GM18861 (cell line): ENCODE results near the gene MFSD6.

Experiments
- ATAC-seq: cut with Tn5 transposase; IDR thresholded peaks from one replicate; pipeline ENCODE4 v1.9.1; 2021; ENCODE audit not compliant: unreplicated experiment

MFSD6 gene

GRCh38 chr2:190435031-190435670 is 27.0 kb downstream of the MFSD6 start:
- no peak for ATAC-seq

- no peak for ATAC-seq
Observed at GRCh38 chr2:190436557-190436956, 28.4 kb downstream of the MFSD6 start.

- no peak for ATAC-seq
Observed at GRCh38 chr2:190440113-190440512, 32.0 kb downstream of the MFSD6 start.

- no peak for ATAC-seq
Observed at GRCh38 chr2:190441564-190441963, 33.4 kb downstream of the MFSD6 start.

GRCh38 chr2:190443055-190443454 is 34.9 kb downstream of the MFSD6 start:
- ATAC-seq = no peak

- no peak for ATAC-seq
Observed at GRCh38 chr2:190443778-190444481, 35.8 kb downstream of the MFSD6 start.

- no peak for ATAC-seq
Observed at GRCh38 chr2:190444976-190445375, 36.8 kb downstream of the MFSD6 start.

GRCh38 chr2:190446193-190446592 is 38.0 kb downstream of the MFSD6 start:
- no peak for ATAC-seq

- no peak for ATAC-seq
Observed at GRCh38 chr2:190446750-190447516, 38.8 kb downstream of the MFSD6 start.

GRCh38 chr2:190447766-190448165 is 39.6 kb downstream of the MFSD6 start:
- ATAC-seq = no peak

GRCh38 chr2:190449925-190450324 is 41.8 kb downstream of the MFSD6 start:
- no peak for ATAC-seq

- no peak for ATAC-seq
Observed at GRCh38 chr2:190450363-190450762, 42.2 kb downstream of the MFSD6 start.

GRCh38 chr2:190451561-190452176 is 43.5 kb downstream of the MFSD6 start:
- ATAC-seq = no peak

GRCh38 chr2:190452433-190452832 is 44.3 kb downstream of the MFSD6 start:
- ATAC-seq = no peak

GRCh38 chr2:190454795-190455194 is 46.6 kb downstream of the MFSD6 start:
- ATAC-seq = no peak

- ATAC-seq = no peak
Observed at GRCh38 chr2:190455358-190456095, 47.4 kb downstream of the MFSD6 start.

GRCh38 chr2:190456833-190457232 is 48.7 kb downstream of the MFSD6 start:
- no peak for ATAC-seq

- no peak for ATAC-seq
Observed at GRCh38 chr2:190457256-190457655, 49.1 kb downstream of the MFSD6 start.

- ATAC-seq = no peak
Observed at GRCh38 chr2:190458352-190459107, 50.4 kb downstream of the MFSD6 start.

GRCh38 chr2:190459881-190460280 is 51.7 kb downstream of the MFSD6 start:
- no peak for ATAC-seq
